Osteocyte (in vitro differentiated cells): ENCODE measurements around the gene ZER1. TPM values are rescaled to one million over a fixed set of nuclear protein-coding genes. Genes with fewer than 3 reads are reported as not detected.

Experiments used
- DNase-seq: peaks from one replicate; pipeline ENCODE4 v3.0.0; 2021; ENCODE audit warnings: mixed read lengths; ENCODE audit not compliant: unreplicated experiment; ENCODE audit errors: extremely low spot score
- H3K27ac Mint-ChIP-seq: one replicate; pipeline ENCODE4 v1.8.0; 2021; ENCODE audit warnings: mild to moderate bottlenecking, mixed read lengths; ENCODE audit not compliant: unreplicated experiment
- H3K27me3 Mint-ChIP-seq: one replicate; pipeline ENCODE4 v1.8.0; 2021; ENCODE audit warnings: mixed read lengths; ENCODE audit not compliant: unreplicated experiment
- H3K36me3 Mint-ChIP-seq: one replicate; pipeline ENCODE4 v1.8.0; 2021; ENCODE audit warnings: mixed read lengths; ENCODE audit not compliant: unreplicated experiment
- H3K4me1 Mint-ChIP-seq: one replicate; pipeline ENCODE4 v1.8.0; 2021; ENCODE audit warnings: mixed read lengths; ENCODE audit not compliant: unreplicated experiment
- H3K4me3 Mint-ChIP-seq: one replicate; pipeline ENCODE4 v1.8.0; 2021; ENCODE audit warnings: mild to moderate bottlenecking, moderate library complexity, mixed read lengths; ENCODE audit not compliant: unreplicated experiment
- H3K9me3 Mint-ChIP-seq: one replicate; pipeline ENCODE4 v1.8.0; 2021; ENCODE audit warnings: mixed read lengths; ENCODE audit not compliant: unreplicated experiment
- total RNA-seq: library from RNA; stranded (reverse); gene quantifications from 2 replicates; pipeline ENCODE4 v1.2.1, GENCODE V29; 2021
- TF ChIP-seq, protein P1 (sequence below): fragments of 200-600 bp; sonication (generic); IDR thresholded peaks from 2 replicates; pipeline ENCODE4 v1.5.0; 2021; ENCODE audit warnings: antibody characterized with exemption, mild to moderate bottlenecking, moderate library complexity

ZER1 gene
- total RNA-seq, 1 donor from 2014 or later: 61.9 TPM

DNA sequence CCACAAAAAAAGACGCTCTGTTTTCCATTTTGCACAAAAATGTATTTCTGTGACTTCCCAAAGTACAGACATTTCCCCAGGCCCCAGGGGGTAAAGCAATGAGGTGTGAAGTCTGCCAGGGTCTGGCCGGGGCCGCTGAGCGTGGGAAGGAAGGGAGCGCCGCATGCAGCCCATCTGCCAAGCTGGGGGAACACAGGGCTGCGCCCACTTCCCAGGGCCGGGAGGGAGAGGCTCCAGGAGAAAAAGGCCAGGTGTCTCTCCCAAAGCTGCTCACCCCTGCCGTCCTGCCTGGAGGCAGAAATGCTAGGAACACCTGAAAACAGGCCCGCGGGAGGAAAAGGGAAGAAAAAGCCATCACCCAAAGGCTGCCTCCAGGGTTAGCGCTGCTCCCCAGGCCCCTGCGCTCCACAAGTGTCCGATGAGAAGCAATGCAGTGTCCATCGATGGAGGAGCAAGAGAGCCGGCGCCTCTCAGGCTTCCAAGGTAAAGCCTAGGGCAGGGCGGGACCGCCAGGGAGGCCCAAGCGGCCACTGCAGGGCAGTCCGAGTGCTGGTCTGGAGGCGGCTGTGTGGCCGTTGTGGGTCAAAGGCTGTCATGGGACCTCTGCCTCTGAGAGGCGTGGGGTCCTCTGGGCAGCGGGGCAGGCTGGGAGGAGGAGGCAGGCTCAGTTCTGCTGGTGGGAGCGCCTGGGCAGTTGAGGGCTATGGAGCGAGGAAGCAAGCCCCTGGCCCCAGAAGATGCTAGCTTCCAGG, 41.8 kb downstream of the ZER1 start:
- H3K4me3 Mint-ChIP-seq: no peak overlapping the region
- H3K4me1 Mint-ChIP-seq: peaks cover 4% of the 10 kb centered on the region
- H3K9me3 Mint-ChIP-seq: no peaks in the 10 kb centered on the region
- no peak overlapping the region for H3K27ac Mint-ChIP-seq
- no peaks in the 10 kb centered on the region for H3K27me3 Mint-ChIP-seq
- DNase-seq: no peak
- H3K36me3 Mint-ChIP-seq: peaks cover 7% of the 10 kb centered on the region
- TF ChIP-seq, protein P1, sequence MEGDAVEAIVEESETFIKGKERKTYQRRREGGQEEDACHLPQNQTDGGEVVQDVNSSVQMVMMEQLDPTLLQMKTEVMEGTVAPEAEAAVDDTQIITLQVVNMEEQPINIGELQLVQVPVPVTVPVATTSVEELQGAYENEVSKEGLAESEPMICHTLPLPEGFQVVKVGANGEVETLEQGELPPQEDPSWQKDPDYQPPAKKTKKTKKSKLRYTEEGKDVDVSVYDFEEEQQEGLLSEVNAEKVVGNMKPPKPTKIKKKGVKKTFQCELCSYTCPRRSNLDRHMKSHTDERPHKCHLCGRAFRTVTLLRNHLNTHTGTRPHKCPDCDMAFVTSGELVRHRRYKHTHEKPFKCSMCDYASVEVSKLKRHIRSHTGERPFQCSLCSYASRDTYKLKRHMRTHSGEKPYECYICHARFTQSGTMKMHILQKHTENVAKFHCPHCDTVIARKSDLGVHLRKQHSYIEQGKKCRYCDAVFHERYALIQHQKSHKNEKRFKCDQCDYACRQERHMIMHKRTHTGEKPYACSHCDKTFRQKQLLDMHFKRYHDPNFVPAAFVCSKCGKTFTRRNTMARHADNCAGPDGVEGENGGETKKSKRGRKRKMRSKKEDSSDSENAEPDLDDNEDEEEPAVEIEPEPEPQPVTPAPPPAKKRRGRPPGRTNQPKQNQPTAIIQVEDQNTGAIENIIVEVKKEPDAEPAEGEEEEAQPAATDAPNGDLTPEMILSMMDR: no peak

DNA sequence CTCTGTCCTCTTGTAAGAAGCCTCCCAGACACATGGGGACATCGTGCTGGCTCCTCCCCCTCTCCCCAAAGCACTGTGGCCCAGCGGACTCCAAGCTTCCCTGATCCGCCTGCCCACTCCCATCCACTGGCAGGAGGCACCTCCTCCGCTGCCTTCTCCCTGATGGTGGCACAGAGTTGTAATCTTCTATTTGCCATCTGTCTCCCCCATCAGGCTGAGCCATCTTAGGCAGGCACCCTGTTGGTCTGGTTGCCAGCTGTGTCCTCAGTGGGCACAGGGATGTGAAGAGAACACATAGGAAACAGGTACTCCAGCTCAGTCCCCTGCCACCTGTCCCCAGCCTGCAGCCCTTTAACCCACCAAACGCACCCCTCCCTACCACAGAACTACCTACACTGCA, 42.4 kb downstream of the ZER1 start:
- H3K27ac Mint-ChIP-seq: no peak overlapping the region
- H3K9me3 Mint-ChIP-seq: no peaks in the 10 kb centered on the region
- H3K27me3 Mint-ChIP-seq: no peaks in the 10 kb centered on the region
- DNase-seq: no peak
- peaks cover 11% of the 10 kb centered on the region for H3K4me1 Mint-ChIP-seq
- no peak overlapping the region for H3K4me3 Mint-ChIP-seq
- H3K36me3 Mint-ChIP-seq: peaks cover 4% of the 10 kb centered on the region
- TF ChIP-seq, protein P1: no peak

DNA sequence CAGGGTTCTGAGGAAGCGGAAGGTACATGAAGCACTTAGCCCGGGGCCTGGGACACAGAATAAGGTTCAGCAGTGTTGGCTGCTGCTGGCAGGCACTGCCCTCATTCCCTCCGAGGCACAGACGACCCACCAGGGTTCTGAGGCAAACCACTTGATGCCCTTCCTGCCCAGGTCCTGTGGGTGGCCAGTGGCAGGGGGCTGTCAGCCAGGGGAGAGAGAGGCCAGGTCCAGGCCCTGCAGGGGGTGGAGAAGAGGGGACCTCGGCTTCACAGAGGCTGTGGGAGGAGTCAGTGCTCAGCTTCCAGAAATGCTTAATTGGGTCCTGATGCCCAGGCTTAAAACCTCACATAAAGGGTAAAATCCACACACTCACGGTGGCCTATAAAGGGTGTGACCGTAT, 43.4 kb downstream of the ZER1 start:
- DNase-seq: no peak
- Mint-ChIP-seq H3K36me3 (peaks cover 4% of the 10 kb centered on the region), H3K4me1 (peaks cover 14% of the 10 kb centered on the region), H3K9me3 (no peaks in the 10 kb centered on the region), H3K27ac (no peak overlapping the region), H3K4me3 (no peak overlapping the region), H3K27me3 (no peaks in the 10 kb centered on the region)
- TF ChIP-seq, protein P1: no peak

DNA sequence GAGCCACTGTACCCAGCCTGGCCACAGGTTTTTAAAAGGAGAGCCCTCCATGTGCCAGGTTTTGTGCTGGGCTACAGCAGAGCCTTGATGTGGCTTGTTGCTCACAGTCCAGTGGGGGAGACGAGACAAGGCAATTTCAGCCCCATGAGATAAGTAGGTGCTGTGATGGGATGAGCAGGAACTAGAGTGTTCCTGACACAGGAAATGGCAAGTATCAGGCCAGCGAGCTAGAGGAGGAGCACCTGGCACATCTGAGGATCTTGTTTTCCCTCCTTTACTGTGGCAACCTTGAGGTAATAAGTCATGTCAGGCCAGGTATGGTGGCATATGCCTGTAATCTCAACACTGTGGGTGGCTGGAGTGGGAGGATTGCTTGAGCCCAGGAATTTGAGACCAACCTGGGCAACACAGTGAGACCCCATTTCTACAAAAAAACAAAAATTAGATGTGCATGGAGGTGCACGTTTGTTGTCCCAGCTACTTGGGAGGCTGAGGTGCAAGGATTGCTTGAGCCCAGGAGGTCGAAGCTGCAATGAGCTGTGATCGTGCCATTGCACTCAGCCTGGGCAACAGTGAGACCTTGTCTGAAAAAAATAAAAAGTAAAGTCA, 44.0 kb downstream of the ZER1 start:
- Mint-ChIP-seq H3K4me1 (peaks cover 18% of the 10 kb centered on the region), H3K27ac (no peak overlapping the region), H3K27me3 (no peaks in the 10 kb centered on the region), H3K9me3 (no peaks in the 10 kb centered on the region), H3K36me3 (peaks cover 4% of the 10 kb centered on the region), H3K4me3 (no peak overlapping the region)
- TF ChIP-seq, protein P1: no peak
- no peak for DNase-seq

DNA sequence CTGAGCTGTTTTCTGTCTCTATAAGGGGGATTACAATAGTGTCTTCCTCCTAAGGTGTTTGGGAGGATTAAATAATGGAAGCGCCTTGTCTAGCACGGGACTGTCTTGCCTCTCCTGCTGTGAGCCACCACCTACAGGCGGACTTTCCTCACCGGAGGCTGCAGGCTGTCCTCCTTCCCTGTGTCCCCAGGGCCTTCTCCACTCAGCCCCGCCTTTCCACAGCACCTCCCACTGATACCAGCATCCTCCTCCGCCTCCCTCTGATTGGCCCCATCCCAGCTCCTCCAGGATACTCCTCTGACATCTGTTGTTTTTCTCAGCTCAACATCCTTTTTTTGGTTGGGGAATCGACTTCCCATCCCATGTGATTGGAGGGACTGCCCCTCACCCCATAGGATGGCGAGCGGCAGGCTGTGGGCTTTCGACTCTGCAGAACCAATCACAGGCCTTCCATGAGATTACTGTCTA, 46.9 kb downstream of the ZER1 start:
- Mint-ChIP-seq H3K36me3 (no peaks in the 10 kb centered on the region), H3K4me3 (peak overlapping the region; percentile 81), H3K27me3 (no peaks in the 10 kb centered on the region), H3K27ac (peak overlapping the region; percentile 60), H3K4me1 (peaks cover 24% of the 10 kb centered on the region), H3K9me3 (no peaks in the 10 kb centered on the region)
- TF ChIP-seq, protein P1: no peak
- DNase-seq: no peak
